ENCODE measurements around the gene ASF1A. TPM values are rescaled to one million over a fixed set of nuclear protein-coding genes. Genes with fewer than 3 reads are reported as not detected.
"Not testable (repeated sequence)": the region's sequence is repeated elsewhere in the genome, so short reads cannot be mapped to it uniquely, and the experiment has no call there.

ASF1A gene
- 9.4 TPM for total RNA-seq

DNA sequence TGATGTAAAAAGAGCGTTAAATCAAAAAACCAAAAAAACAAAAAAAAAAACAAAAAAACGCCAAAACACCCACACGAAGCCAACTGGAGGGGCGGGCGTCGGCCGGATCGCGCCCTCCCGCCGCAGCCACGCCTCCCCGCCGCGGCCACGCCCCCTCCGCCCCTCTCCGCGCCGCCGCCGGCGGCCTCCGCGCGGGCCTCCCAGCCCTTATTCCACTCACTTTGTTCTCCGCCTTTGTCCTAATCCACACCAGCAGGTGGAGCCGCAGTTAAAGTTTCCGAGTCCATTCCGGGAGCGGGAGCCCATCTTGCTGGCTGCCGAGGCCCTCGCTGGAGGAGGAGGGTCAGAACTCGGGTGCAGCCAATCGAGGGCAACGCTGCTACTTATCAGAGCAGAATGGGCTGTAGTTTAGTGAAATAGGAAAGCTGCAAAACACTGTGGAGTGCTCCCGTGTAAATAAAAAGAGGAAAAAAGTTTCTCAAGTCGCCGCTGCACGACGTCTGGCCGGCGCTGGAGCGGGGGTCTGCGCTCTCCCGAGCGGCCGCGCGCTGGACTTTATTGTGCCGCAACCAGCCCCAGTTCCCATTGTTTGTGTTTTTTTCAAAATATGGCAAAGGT lies at the start of gene ASF1A:
Gene ASF1A, plus strand, starts transcription at position 346 of the 618 bp plus-strand sequence. Its CDS starts 262 bp downstream, at position 608.
- peak; percentile 92 to 99 (median 98) for DNase-seq (ENCODE audit: low read depth in 2 of 3, low spot score in 2 of 3)

DNA sequence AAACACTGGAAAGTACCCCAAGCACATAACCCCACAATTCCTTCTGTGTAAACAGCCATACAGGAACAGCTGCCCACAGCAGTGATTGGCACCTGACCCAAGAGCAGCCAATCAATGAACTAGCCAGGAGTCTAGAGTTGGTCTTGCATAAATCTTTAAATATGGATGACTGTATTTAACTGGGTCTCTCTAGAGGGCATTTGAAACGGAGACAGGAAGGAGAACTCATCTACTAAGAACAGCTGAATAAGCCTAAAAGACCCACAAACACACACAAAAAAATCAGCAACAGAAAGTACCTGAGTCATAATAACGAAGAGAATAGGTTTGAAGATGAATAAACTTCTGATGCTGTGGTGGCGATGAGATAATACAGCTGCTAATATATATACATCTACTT lies 49.0 kb upstream of the ASF1A start:
- DNase-seq (ENCODE audit: low read depth in 2 of 3, low spot score in 2 of 3), result no peak

DNA sequence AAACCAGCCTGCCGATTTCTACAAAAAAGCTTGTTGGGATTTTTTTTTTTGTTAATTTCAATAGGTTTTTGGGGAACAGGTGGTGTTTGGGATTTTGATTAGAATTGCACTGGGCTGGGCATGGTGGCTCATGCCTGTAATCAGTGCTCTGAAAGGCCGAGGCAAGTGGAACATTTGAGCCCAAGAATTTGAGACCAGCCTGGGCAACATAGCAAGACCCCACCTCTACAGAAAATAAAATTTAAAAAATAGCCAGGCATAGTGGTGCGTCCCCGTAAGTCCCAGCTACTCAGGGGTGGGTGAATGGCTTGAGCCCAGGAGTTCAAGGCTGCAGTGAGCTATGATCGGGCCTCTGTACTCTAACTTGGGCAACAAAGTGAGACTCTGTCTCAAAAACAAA lies 40.5 kb upstream of the ASF1A start:
- DNase-seq (ENCODE audit: low read depth in 2 of 3, low spot score in 2 of 3), result no peak

DNA sequence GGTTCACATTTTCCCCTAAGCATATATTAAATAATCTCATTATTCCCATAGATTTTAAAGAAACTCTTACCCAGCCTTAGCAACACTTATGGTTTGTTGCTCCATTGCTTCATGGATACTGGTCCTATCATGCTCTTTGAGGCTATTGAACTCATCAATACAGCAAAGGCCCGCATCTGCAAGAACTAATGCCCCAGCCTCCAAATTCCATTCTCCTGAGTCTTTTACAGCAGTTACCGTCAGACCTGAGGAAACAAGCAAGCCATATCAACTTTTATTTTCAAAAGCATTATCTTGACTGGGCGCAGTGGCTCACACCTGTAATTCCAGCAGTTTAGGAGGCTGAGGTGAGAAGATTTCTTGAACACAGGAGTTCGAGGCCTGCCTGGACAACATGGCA lies 37.7 kb upstream of the ASF1A start:
- no peak for DNase-seq (ENCODE audit: low read depth in 2 of 3, low spot score in 2 of 3)

DNA sequence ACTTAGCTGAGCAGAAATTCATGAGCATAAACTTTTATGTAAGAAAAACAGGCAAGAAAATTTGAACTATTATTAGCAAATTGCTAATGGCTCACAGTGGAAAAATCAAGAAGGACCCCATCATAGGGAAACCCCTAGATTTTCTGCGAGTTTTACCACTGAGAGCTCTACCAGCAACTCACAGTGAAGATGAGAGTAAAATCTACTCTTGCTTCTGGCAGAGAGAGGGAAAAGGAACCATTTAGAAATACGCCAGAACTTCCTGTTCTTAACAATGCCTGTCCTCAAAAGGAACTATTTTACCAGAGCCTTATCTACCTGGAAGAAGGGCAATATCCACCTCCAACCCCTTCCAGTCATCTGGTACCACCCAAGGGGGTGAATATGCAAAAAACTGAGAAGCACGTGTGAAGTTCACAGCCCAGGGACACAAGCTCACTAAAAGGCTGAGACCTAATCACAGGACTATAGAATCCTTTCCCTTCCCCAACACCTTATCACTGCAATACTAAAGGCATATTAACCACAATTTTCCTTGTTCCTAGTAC lies 34.4 kb upstream of the ASF1A start:
- DNase-seq (ENCODE audit: low read depth in 2 of 3, low spot score in 2 of 3), result no peak

DNA sequence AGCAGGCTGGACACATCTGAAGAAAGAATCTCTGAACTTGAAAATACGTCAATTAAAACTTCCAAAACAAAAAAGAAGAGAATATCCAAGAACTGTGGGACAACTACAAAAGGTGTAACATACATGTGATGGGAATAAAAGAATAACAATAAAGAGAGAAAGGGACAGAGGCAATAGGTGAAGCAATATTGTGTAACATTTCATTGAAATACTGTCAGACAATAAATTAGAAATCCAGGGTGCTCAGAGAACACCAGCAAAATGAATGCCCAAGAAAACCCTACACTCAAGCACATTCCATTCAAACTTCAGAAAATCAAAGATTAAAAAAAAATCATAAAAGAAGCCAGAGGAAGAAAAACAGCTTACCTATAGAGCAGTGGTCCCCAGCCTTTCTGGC lies 33.6 kb upstream of the ASF1A start:
- no peak for DNase-seq (ENCODE audit: low read depth in 2 of 3, low spot score in 2 of 3)

DNA sequence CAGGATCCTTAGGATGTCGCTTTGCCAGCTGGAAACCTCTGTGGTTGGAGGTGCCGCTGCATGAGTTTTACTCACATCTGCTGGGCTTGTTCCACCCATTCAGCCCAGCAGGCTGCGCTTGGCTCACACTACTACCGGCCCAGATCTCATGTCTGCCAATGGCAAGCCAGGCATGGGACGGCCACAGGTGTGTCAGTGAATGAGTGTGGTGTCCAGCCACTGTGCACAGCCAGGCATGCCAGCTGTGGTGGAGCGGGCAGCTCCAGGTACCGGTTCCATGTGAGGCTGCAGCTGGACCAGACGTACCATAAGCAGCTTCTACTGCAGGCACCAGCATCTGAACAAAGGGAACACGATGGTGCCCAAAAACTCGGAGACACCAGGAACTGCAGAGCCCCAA lies 33.1 kb upstream of the ASF1A start:
- no peak for DNase-seq (ENCODE audit: low read depth in 2 of 3, low spot score in 2 of 3)

DNA sequence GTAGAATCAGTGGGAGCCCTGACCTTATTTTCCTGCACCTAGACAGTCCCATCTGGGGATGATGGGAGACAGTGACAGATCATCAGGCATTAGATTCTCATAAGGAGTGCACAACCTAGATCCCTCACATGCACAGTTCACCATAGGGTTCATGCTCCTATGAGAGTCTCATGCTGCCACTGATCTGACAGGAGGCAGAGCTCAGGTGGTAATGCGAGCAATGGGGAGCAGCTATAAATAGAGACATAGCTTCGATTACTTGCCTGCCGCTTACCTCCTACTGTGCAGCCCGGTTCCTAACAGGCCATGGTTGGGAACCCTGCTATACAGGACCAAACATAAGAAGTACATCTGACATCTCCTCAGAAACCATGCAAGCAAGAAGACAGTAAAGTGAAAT lies 31.5 kb upstream of the ASF1A start:
- DNase-seq (ENCODE audit: low read depth in 2 of 3, low spot score in 2 of 3), result no peak

DNA sequence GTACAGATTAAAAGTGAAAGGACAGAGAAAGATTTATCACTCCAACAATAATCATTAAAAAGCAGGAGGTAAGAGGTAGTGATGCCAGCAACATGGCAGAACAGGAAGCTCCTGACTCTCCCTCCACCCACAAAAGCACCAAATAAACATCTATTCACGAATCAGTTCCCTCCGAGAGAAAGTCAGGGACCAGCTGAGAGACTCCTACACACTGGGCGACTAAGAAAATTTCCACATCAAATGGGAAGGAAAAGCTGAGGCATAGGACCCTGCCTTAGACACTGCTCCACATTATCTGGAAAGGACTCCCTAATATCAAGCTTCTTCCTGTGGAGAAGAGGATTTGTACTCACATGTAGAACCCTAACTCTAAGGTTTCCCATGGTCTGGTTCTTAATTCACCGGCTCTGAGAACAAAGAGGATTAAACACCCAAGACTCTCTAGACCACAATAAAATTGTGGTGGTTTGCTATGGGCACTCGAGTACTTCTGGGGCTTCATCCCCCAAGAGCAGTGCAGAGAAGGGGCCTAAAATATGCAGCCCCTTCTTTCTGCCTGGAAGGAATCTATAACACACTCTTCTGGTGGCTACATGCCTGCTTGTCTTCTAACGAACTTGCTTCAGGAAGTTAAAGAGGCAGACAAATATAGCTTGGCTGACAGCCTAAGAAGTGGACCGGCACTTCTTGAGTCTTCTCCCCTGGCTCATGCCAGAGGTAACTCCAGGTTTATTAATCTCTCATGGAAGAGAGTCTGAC lies 29.4 kb upstream of the ASF1A start:
- peak in 2 of 3 donors; percentile 21 to 49 for DNase-seq (ENCODE audit: low read depth in 2 of 3, low spot score in 2 of 3)

DNA sequence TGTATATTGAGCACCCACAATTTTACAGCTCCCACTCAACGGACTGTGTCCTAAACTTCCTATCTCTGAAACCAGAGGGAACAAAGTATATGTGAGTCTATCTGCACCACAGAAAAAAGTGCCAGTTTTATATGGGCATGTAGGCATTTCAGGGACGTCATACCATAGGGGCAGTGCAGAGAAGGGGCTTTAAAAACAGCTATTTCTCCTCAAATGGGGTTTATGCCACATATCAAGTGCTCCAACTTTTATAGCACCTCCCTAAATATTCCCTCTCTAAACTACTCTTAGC lies 28.9 kb upstream of the ASF1A start:
- DNase-seq (ENCODE audit: low read depth in 2 of 3, low spot score in 2 of 3), result no peak

DNA sequence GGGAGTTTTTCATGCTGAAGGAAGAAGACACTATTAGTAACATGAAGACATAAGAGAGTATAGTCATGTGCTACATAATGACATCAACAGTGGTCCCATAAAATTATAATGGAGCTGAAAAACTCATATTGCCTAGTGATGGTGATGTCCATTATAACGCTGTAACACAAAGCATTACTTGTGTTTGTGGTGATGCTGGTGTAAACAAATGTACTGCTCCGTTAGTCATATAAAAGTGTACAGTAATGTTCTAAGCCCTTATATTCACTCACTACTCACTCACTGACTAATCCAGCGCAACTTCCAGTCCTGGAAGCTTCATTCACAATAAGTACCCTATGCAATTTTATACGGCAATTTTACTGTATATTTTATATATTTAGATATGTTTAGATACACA lies 26.8 kb upstream of the ASF1A start:
- DNase-seq (ENCODE audit: low read depth in 2 of 3, low spot score in 2 of 3), result no peak

DNA sequence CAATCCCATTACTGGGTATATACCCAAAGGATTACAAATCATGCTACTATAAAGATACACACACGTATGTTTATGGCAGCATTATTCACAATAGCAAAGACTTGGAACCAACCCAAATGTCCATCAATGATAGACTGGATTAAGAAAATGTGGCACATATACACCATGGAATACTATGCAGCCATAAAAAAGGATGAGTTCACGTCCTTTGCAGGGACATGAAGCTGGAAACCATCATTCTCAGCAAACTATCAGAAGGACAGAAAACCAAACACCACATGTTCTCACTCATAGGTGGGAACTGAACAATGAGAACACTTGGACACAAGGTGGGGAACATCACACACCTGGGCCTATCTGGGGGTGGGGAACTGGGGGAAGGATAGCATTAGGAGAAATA lies 25.1 kb upstream of the ASF1A start:
- DNase-seq (ENCODE audit: low read depth in 2 of 3, low spot score in 2 of 3), result not testable (repeated sequence)

DNA sequence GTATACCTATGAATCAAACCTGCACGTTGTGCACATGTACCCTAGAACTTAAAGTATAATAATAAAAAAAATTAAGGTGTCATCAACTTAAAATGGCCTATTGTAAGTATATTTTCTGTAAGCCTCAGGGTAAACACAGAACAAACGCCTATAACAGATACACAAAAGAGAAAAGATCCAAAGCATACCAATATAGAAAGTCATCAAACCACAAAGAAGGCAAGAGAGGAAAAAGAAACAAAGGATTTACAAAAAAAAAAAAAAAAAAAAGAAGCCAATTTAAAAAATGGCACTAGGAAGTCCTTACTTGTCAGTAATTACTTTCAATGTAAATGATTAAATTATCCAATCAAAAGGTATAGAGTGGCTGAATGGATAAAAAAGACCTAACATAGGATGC lies 24.6 kb upstream of the ASF1A start:
- DNase-seq (ENCODE audit: low read depth in 2 of 3, low spot score in 2 of 3), result no peak

DNA sequence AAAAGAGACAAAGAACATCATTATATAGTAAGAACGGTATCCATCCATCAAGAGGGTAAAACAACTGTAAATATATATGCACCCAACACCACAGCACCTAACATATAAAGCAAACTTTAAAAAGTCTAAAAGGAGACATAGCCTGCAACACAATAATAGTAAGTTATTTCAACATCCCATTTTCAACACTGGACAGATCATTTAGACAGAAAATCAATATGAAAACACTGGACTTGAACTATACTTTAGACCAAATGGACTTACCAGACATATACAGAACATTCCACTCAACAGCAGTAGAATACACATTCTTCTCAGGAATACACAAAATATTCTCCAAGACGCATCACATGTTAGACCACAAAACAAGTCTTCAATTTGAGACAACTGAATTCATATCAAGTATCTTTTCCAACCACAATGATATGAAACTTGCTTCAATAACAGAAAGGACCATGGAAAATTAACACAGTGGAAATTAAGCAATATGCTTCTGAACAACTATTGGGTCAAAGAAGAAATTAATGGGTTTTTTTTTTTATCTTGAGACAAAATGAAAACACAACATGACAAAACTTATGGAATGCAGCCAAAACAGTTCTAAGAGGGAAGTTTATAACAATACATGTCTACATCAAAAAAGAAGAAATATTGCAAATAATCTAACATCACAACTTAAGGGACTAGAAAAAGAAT lies 23.9 kb upstream of the ASF1A start:
- DNase-seq (ENCODE audit: low read depth in 2 of 3, low spot score in 2 of 3), result no peak

DNA sequence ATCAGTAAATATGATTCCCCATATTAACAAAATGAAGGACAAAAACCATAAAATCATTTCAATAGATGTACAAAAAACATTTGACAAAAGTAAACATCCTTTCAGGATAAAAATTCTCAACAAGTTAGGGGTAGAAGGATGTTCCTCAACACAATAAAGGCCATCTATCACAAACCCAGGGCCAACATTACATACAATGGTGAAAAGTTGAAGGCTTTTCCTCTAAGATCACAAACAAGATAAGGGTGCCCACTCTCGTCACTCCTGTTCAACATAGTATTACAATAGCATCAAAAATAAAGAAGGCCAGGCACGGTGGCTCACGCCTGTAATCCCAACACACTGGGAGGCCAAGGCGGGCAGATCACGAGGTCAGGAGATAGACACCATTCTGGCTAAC lies 22.6 kb upstream of the ASF1A start:
- no peak for DNase-seq (ENCODE audit: low read depth in 2 of 3, low spot score in 2 of 3)

DNA sequence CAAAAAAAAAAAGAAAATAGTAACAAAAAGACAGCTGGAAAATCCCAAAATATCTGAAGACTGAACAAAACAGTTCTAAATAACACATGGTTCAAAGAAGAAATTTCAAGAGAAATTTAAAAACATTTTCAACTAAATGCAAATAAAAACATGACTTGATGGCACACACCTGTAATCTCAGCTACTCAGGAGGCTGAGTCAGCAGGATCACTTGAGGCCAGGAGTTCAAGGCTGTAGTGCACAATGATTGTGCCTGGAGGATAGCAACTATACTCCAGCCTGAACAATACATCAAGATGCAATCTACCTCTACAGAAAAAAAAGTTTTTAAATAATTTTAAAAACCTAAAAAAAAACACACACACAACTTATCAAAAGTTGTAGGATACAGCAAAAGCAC lies 21.6 kb upstream of the ASF1A start:
- DNase-seq (ENCODE audit: low read depth in 2 of 3, low spot score in 2 of 3), result no peak

DNA sequence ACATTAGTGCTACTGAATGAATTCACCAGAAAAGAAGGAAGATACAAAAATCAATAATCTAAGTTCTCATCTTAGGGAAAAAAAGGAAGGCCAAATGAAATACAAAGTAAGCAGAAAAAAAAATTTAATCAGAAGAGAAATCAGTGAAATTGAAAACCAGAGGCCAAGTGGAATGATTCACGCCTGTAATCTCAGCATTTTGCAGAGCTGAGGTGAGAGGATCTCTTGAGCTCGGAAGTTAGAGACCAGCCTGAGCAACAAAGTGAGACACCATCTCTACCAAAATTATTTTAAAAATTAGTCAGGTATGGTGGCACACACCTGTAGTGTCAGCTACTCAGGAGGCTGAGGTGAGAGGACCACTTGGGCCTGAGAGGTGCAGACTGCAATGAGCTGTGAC lies 21.2 kb upstream of the ASF1A start:
- no peak for DNase-seq (ENCODE audit: low read depth in 2 of 3, low spot score in 2 of 3)

DNA sequence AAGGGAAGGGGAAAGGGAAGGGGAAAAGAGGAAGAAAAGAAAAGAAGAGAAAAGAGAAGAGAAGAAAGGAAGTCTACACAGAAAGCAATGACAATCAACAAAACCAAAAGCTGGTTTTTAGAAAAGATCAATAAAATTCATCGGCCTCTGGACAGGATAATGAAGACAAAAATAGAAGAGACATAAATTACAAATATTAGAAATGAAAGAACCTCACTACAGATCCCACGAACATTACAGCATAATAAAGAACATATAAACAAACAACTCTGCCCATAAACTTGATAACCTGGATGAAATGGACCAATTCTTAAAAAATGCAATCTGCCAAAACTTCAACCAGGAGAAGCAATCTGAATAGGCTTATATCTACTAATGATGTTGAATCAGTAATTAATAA lies 20.7 kb upstream of the ASF1A start:
- no peak for DNase-seq (ENCODE audit: low read depth in 2 of 3, low spot score in 2 of 3)

DNA sequence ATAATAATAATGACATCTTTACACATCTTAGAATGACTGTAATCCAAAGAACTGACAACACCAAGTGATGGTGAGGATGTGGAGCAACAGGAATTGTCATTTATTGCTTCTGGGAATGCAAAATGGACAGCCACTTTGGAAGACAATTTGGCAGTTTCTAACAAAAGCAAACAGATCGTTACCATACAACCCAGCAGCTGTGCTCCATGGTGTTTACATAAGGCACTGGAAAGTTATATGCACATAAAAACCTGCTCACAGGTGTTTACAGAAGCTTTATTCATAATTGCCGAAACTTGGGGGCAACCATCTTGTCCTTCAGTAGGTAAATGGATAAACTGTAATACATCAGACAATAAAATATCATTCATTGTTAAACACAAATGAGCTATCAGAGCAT lies 18.3 kb upstream of the ASF1A start:
- DNase-seq (ENCODE audit: low read depth in 2 of 3, low spot score in 2 of 3), result no peak

DNA sequence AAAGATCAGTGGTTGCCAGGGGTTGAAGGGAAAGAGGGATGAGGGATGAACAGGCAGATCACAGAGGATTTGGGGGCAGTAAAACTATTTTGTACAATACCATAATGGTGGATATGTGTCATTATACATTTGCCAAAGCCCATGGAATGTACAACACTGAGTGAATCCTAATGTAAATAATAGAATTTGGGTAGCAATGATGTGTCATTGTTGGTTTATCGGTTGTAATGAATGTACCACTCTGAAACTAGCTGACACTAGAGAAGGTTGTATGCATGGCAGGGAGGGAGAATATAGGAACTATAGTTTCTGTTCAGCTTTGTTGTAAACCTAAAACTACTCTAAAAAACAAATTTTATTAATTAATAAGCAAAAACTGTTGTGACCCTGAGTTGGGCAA lies 17.8 kb upstream of the ASF1A start:
- no peak for DNase-seq (ENCODE audit: low read depth in 2 of 3, low spot score in 2 of 3)

DNA sequence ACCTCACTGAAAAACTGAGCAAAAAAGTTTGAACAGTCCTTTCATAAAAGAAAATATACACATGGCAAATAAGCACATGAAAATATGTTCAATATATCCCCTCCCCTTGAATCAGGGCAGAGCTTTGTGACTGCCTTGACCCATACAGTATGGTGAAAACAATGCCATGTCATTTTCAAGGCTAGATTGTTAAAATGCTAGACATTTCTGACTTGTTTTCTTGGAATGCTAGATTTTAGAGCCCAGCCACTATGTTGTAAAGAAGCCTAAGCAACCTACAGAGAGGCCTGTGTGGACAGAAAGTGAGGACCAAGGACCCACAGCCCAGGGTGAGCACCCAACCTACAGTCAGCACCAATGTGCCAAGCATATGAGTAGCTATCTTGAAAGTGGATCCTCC lies 17.1 kb upstream of the ASF1A start:
- DNase-seq (ENCODE audit: low read depth in 2 of 3, low spot score in 2 of 3), result no peak

DNA sequence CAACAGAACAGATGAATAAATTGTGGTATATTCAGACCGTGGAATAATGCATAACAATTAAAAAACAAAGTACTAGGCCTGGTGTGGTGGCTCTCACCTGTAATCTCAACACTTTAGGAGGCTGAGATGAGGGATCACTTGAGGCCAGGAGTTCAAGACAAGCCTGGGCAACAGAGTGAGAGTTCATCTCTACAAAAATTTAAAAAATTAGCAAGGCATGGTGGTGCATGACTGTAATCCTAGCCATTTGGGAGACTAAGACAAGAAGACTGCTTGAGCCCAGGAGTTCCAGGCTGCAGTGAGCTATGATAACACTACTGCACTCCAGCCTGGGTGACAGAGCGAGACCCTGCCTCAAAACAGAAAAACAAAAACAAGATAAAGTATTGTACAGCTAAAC lies 16.1 kb upstream of the ASF1A start:
- no peak for DNase-seq (ENCODE audit: low read depth in 2 of 3, low spot score in 2 of 3)

Data from hematopoietic multipotent progenitor cell (in vitro differentiated cells).